Adrenal gland (tissue), 12 donors: Measurements from ENCODE around the gene ITCH. TPM values are rescaled to one million over a fixed set of nuclear protein-coding genes. Genes with fewer than 3 reads are reported as not detected.
A peak's percentile ranks its signal among the peaks of the same experiment; 100 is the strongest.

Experiments used
- DNase-seq, 7 donors: peaks; one replicate each; pipeline ENCODE4 v3.0.0-alpha.2; 2019 to 2020
- H3K27ac ChIP-seq, 5 donors: fragments of 200-600 bp; sonication (generic) in 4 of 5; 1 replicate in 3 of 5; 2 replicates in 2 of 5; pipeline versions ENCODE4 v1.5.1 to v1.8.0; 2016 to 2020; ENCODE audit warnings: mild to moderate bottlenecking in 1 of 5
- H3K27me3 ChIP-seq: fragments of 200-600 bp; 2 replicates; pipeline ENCODE4 v1.8.0; 2021
- H3K36me3 ChIP-seq, 2 donors: fragments of 200-600 bp; replicated peaks in 1 of 2; 1 replicate in 1 of 2; 2 replicates in 1 of 2; pipeline versions ENCODE4 v1.5.1 to v1.8.0; 2018 to 2022
- H3K4me1 ChIP-seq, 2 donors: fragments of 200-600 bp; replicated peaks in 1 of 2; 1 replicate in 1 of 2; 2 replicates in 1 of 2; pipeline versions ENCODE4 v1.5.1 to v1.8.0; 2018 to 2021
- H3K4me3 ChIP-seq, 4 donors: fragments of 200-600 bp; sonication (generic) in 3 of 4; one replicate each; pipeline ENCODE4 v1.5.1; 2016 to 2018
- H3K9me3 ChIP-seq, 3 donors: fragments of 200-600 bp; sonication (generic) in 1 of 3; replicated peaks in 1 of 3; 1 replicate in 2 of 3; 2 replicates in 1 of 3; pipeline versions ENCODE4 v1.5.1 to v1.8.0; 2016 to 2021
- CTCF ChIP-seq, 6 experiments: fragments of 450-650 bp in 4 of 6; fragments of 200-600 bp in 2 of 6; sonication (generic) in 1 of 6; IDR thresholded peaks; 1 replicate in 5 of 6; 2 replicates in 1 of 6; pipeline versions ENCODE4 v1.5.1 to v1.8.0; 2016 to 2021; ENCODE audit warnings: antibody characterized with exemption in 6 of 6, mild to moderate bottlenecking in 2 of 6, moderate library complexity in 1 of 6
- POLR2A ChIP-seq, 2 donors: fragments of 450-650 bp; IDR thresholded peaks; one replicate each; pipeline ENCODE4 v1.6.1; 2017; ENCODE audit warnings: antibody characterized with exemption in 2 of 2, mild to moderate bottlenecking in 2 of 2, moderate library complexity in 1 of 2
- WGBS, 4 donors: extraction: QIAGEN DNeasy Blood & Tissue Kit in 2 of 4; methylation state at CpG; one replicate each; pipeline versions ENCODE4 v1.1.5 to v1.1.7; 2013 to 2017; 5-methylcytosine and 5-hydroxymethylcytosine counted together
- intact Hi-C, 2 donors: fragments of 100-400 bp; cut with DNase I; formaldehyde crosslinking; loops; one replicate each; pipeline versions ENCODE4 v1.14.1 to v1.15.0; 2022 to 2023
- polyA plus RNA-seq, 3 donors: library from polyadenylated mRNA; stranded (reverse); fragments of 200-250 nt in 2 of 3; fragments of 350-450 nt in 1 of 3; fragmentation: Illumina TruSeq in 1 of 3; extraction: RNeasy Lipid Tissue Mini Kit (QIAGEN cat#74804) in 1 of 3; gene quantifications; one replicate each; pipeline ENCODE4 v1.2.3, GENCODE V29; 2013 to 2014
- total RNA-seq, 9 donors: library from RNA; depleted of rRNA in 4 of 9; stranded (reverse); fragments of >200 nt in 4 of 9; fragments of 120-200 nt in 1 of 9; fragmentation: NEBNext Ultra II Directional in 1 of 9; extraction: Animal tissue kit (Norgen Biotek cat#: 25700) in 1 of 9; gene quantifications; one replicate each; pipeline versions ENCODE4 v1.1.0 to v1.2.4, GENCODE V29; 2013 to 2023
- donor health status: healthy with polysubstance abuse.
- donor health status: Bipolar disorder and iron deficiency.
- donor health status: DM: yes; HTN: yes; CAD: no.
- donor health status: DM: no; HTN: no; CAD: no.
- donor health status: DM: no; HTN: no; CAD: no.
- donor health status: DM: yes; HTN: yes; CAD: no.

The ITCH gene
- total and polyA plus RNA-seq, 12 donors, result 5.8 to 67.6 (median 52.7) TPM

GRCh38 chr20:34333786-34334185 lies 29.3 kb upstream of the ITCH start:
- no peak for DNase-seq
- TF ChIP-seq POLR2A (IDR thresholded peaks at IDR 0.05) (no peak), CTCF (IDR thresholded peaks at IDR 0.05) (no peak)
- Histone ChIP-seq H3K9me3 (no peaks in the 10 kb centered on the region), H3K27me3 (no peaks in the 10 kb centered on the region), H3K27ac (no peak overlapping the region), H3K4me1 (peaks cover 0 to 9% of the 10 kb centered on the region in 2 donors), H3K4me3 (no peak overlapping the region), H3K36me3 (no peaks in the 10 kb centered on the region)
- 86 to 90% (median 88%) methylated on average over 4 of the region's 4 CpGs for WGBS, 4 donors
- intact Hi-C loops, result no loop called here

GRCh38 chr20:34334654-34335407 lies 28.2 kb upstream of the ITCH start:
- Histone ChIP-seq H3K27ac (no peak overlapping the region), H3K27me3 (no peaks in the 10 kb centered on the region), H3K4me3 (no peak overlapping the region), H3K36me3 (no peaks in the 10 kb centered on the region), H3K4me1 (peaks cover 0 to 9% of the 10 kb centered on the region in 2 donors), H3K9me3 (no peaks in the 10 kb centered on the region)
- WGBS, 4 donors, result 72 to 98% (median 77%) methylated on average over 4 to 5 of the region's 5 CpGs
- TF ChIP-seq POLR2A (IDR thresholded peaks at IDR 0.05) (no peak), CTCF (IDR thresholded peaks at IDR 0.05) (no peak)
- peak in 3 of 7 donors; percentile 26 to 46 (median 27) for DNase-seq
- intact Hi-C loops, result no loop called here

GRCh38 chr20:34337544-34337943 lies 25.5 kb upstream of the ITCH start:
- intact Hi-C loops, result no loop called here

More at GRCh38 chr20:34337544-34337943, 25.5 kb upstream of the ITCH start:
- Histone ChIP-seq H3K27me3 (no peaks in the 10 kb centered on the region), H3K27ac (no peak overlapping the region), H3K4me3 (no peak overlapping the region), H3K4me1 (peaks cover 0 to 9% of the 10 kb centered on the region in 2 donors), H3K36me3 (no peaks in the 10 kb centered on the region), H3K9me3 (no peaks in the 10 kb centered on the region)
- DNase-seq, result no peak
- 33 to 57% (median 47%) methylated on average over 1 of the region's 1 CpG for WGBS, 4 donors
- TF ChIP-seq CTCF (IDR thresholded peaks at IDR 0.05) (no peak), POLR2A (IDR thresholded peaks at IDR 0.05) (no peak)
